DOHH2 (cell line): ENCODE results near the gene RNF213.

ENCODE experiments used
- H3F3A ChIP-seq: fragments of 200-600 bp; sonication (generic), shearing (Covaris generic); 2 replicates; pipeline ENCODE4 v1.6.0; 2016; ENCODE audit warnings: antibody characterized with exemption, mild to moderate bottlenecking; ENCODE audit not compliant: control insufficient read depth, insufficient read depth
- H3K27ac ChIP-seq: fragments of 200-600 bp; sonication (generic); 2 replicates; pipeline ENCODE4 v1.5.1; 2014; ENCODE audit warnings: low read depth, mild to moderate bottlenecking, low read length, moderate library complexity
- H3K27me3 ChIP-seq: fragments of 200-600 bp; sonication (generic); 2 replicates; pipeline ENCODE4 v1.6.1; 2014; ENCODE audit warnings: mild to moderate bottlenecking, low read length, mixed read lengths; ENCODE audit not compliant: control insufficient read depth
- H3K36me3 ChIP-seq: fragments of 200-600 bp; sonication (generic); 2 replicates; pipeline ENCODE4 v1.6.1; 2014; ENCODE audit warnings: mild to moderate bottlenecking, low read length, moderate library complexity, mixed read lengths; ENCODE audit not compliant: control insufficient read depth
- H3K4me1 ChIP-seq: fragments of 200-600 bp; sonication (generic); 2 replicates; pipeline ENCODE4 v1.6.1; 2014; ENCODE audit warnings: mild to moderate bottlenecking, low read length, mixed read lengths; ENCODE audit not compliant: control insufficient read depth
- H3K4me2 ChIP-seq: fragments of 200-600 bp; sonication (generic); 2 replicates; pipeline ENCODE4 v1.6.0; 2014; ENCODE audit warnings: mild to moderate bottlenecking, low read length, moderate library complexity
- H3K4me3 ChIP-seq: fragments of 200-600 bp; sonication (generic); 2 replicates; pipeline ENCODE4 v1.5.1; 2014; ENCODE audit warnings: mild to moderate bottlenecking, low read length, mixed read lengths
- H3K79me2 ChIP-seq: fragments of 200-600 bp; sonication (generic); 2 replicates; pipeline ENCODE4 v1.6.1; 2014; ENCODE audit warnings: mild to moderate bottlenecking, low read length, mixed read lengths; ENCODE audit not compliant: control insufficient read depth
- H3K9me2 ChIP-seq: fragments of 200-600 bp; sonication (generic); replicated peaks from 2 replicates; pipeline ENCODE4 v1.6.1; 2014; ENCODE audit warnings: mild to moderate bottlenecking, low read length, mixed read lengths; ENCODE audit not compliant: control insufficient read depth
- H3K9me3 ChIP-seq: fragments of 200-600 bp; sonication (generic); 2 replicates; pipeline ENCODE4 v1.6.1; 2014; ENCODE audit warnings: antibody characterized with exemption, low read length, mixed read lengths; ENCODE audit not compliant: control insufficient read depth, insufficient read depth
- H4K20me1 ChIP-seq: fragments of 200-600 bp; sonication (generic); 2 replicates; pipeline ENCODE4 v1.6.0; 2014; ENCODE audit warnings: low read depth, mild to moderate bottlenecking, antibody characterized with exemption, low read length, moderate library complexity; ENCODE audit not compliant: control insufficient read depth, insufficient read depth
- CTCF ChIP-seq: fragments of 200-600 bp; sonication (generic); IDR thresholded peaks from one replicate; pipeline ENCODE4 v1.5.1; 2014; ENCODE audit warnings: antibody characterized with exemption, mild to moderate bottlenecking, low read depth, low read length; ENCODE audit not compliant: poor library complexity, severe bottlenecking
- EZH2phosphoT487 ChIP-seq: fragments of 200-600 bp; sonication (generic); IDR thresholded peaks from 2 replicates; pipeline ENCODE4 v1.6.1; 2017; ENCODE audit warnings: borderline replicate concordance, mild to moderate bottlenecking, antibody characterized with exemption, low read length, moderate library complexity, mixed read lengths

Gene RNF213

GRCh38 chr17:80212962-80213642 lies 47.5 kb upstream of the RNF213 start:
- Histone ChIP-seq H3K4me1 (no peaks in the 10 kb centered on the region), H3K9me3 (no peaks in the 10 kb centered on the region), H3F3A (no peaks in the 10 kb centered on the region), H3K9me2 (no peaks in the 10 kb centered on the region), H3K36me3 (no peaks in the 10 kb centered on the region), H3K4me2 (no peak overlapping the region), H3K27ac (no peak overlapping the region), H3K4me3 (no peak overlapping the region), H3K79me2 (no peaks in the 10 kb centered on the region), H3K27me3 (0 out of 2 replicates have a peak, but pooled peaks cover 2% of the 10 kb centered on the region), H4K20me1 (no peaks in the 10 kb centered on the region)
- TF ChIP-seq EZH2phosphoT487 = no peak
- no peak for TF ChIP-seq CTCF

GRCh38 chr17:80213643-80213975 lies 47.0 kb upstream of the RNF213 start:
- no peak overlapping the region for H3K4me2 ChIP-seq
- H3F3A ChIP-seq = no peaks in the 10 kb centered on the region
- no peaks in the 10 kb centered on the region for H3K9me2 ChIP-seq
- TF ChIP-seq EZH2phosphoT487 (no peak), CTCF (no peak)
- H3K36me3 ChIP-seq = no peaks in the 10 kb centered on the region
- H3K9me3 ChIP-seq = no peaks in the 10 kb centered on the region
- H3K79me2 ChIP-seq = no peaks in the 10 kb centered on the region
- no peaks in the 10 kb centered on the region for H4K20me1 ChIP-seq
- H3K27ac ChIP-seq = no peak overlapping the region
- no peak overlapping the region for H3K4me3 ChIP-seq
- H3K4me1 ChIP-seq = peaks cover 3% of the 10 kb centered on the region
- H3K27me3 ChIP-seq = 0 out of 2 replicates have a peak, but pooled peaks cover 2% of the 10 kb centered on the region

- H4K20me1 ChIP-seq = no peaks in the 10 kb centered on the region
- H3F3A ChIP-seq = no peaks in the 10 kb centered on the region
- no peaks in the 10 kb centered on the region for H3K36me3 ChIP-seq
- TF ChIP-seq EZH2phosphoT487 (no peak), CTCF (no peak)
- no peak overlapping the region for H3K27ac ChIP-seq
- 0 out of 2 replicates have a peak, but pooled peaks cover 2% of the 10 kb centered on the region for H3K27me3 ChIP-seq
- no peaks in the 10 kb centered on the region for H3K79me2 ChIP-seq
- H3K9me2 ChIP-seq = no peaks in the 10 kb centered on the region
- peaks cover 9% of the 10 kb centered on the region for H3K4me1 ChIP-seq
- no peak overlapping the region for H3K4me3 ChIP-seq
- no peak overlapping the region for H3K4me2 ChIP-seq
- H3K9me3 ChIP-seq = no peaks in the 10 kb centered on the region
These were observed 46.4 kb upstream of the RNF213 start for GRCh38 chr17:80214012-80214877.
